Panc1 (cell line): ENCODE measurements around the gene HDAC7. TPM values are rescaled to one million over a fixed set of nuclear protein-coding genes. Genes with fewer than 3 reads are reported as not detected.

Experiments used
- ATAC-seq: fragments of 200-7000 bp; cut with Tn5 transposase; 2 replicates; pipeline ENCODE4 v1.9.1; 2020; ENCODE audit warnings: mild to moderate bottlenecking, moderate library complexity
- BruUV-seq: library from RNA; stranded (reverse); fragments of 400-500 nt; replicated peaks from 2 replicates; lab custom pipeline; 2021; lab: Mats Ljungman, UMichigan
- CTCF ChIA-PET: fragments of 300-600 bp; sonication (Branson Sonifier 250); formaldehyde crosslinking; loops from one replicate; lab custom pipeline; 2022; ENCODE audit warnings: antibody characterized with exemption; lab: Charles Lee
- POLR2A ChIA-PET: fragments of 300-600 bp; sonication (Branson Sonifier 250); formaldehyde crosslinking; loops from one replicate; lab custom pipeline; 2022; ENCODE audit warnings: antibody characterized with exemption; lab: Charles Lee
- DNase-seq: peaks from one replicate; pipeline ENCODE4 v3.0.0-alpha.2; 2010; ENCODE audit warnings: low read depth, low spot score
- H3K27ac ChIP-seq: 2 replicates; pipeline ENCODE4 v1.5.1; 2011; ENCODE audit warnings: mild to moderate bottlenecking, low read length, inconsistent platforms
- H3K27me3 ChIP-seq: fragments of 200-500 bp; sonication (Bioruptor generic); 2 replicates; pipeline ENCODE4 v1.6.0; 2014; ENCODE audit warnings: low read length, inconsistent platforms; ENCODE audit not compliant: control insufficient read depth, insufficient read depth
- H3K36me3 ChIP-seq: fragments of 200-500 bp; sonication (Bioruptor generic); 2 replicates; pipeline ENCODE4 v1.5.1; 2014; ENCODE audit warnings: inconsistent platforms, mild to moderate bottlenecking, low read length, moderate library complexity; ENCODE audit not compliant: control insufficient read depth, insufficient read depth
- H3K4me1 ChIP-seq: 2 replicates; pipeline ENCODE4 v1.5.1; 2011; ENCODE audit warnings: inconsistent platforms, mild to moderate bottlenecking, low read length, moderate library complexity; ENCODE audit not compliant: control insufficient read depth, insufficient read depth
- H3K4me3 ChIP-seq, 2 experiments: 2 replicates each; pipeline ENCODE4 v1.5.1; 2011 to 2012; ENCODE audit warnings: low read depth in 2 of 2, low read length in 2 of 2, mild to moderate bottlenecking in 2 of 2, inconsistent platforms in 1 of 2, moderate library complexity in 1 of 2
- H3K9me3 ChIP-seq: fragments of 200-500 bp; sonication (Bioruptor generic); 2 replicates; pipeline ENCODE4 v1.5.1; 2014; ENCODE audit warnings: low read depth, mild to moderate bottlenecking, inconsistent platforms, low read length, moderate library complexity; ENCODE audit not compliant: control insufficient read depth, insufficient read depth
- CTCF ChIP-seq: fragments of 450-650 bp; IDR thresholded peaks from 2 replicates; pipeline ENCODE4 v1.5.1; 2017; ENCODE audit warnings: mild to moderate bottlenecking
- POLR2AphosphoS5 ChIP-seq: IDR thresholded peaks from 2 replicates; pipeline ENCODE4 v1.6.1; 2012; ENCODE audit warnings: mild to moderate bottlenecking, low read depth, low read length, moderate library complexity
- REST ChIP-seq, 2 experiments: IDR thresholded peaks; 2 replicates each; pipeline ENCODE4 v1.6.1; 2011 to 2012; ENCODE audit warnings: low read depth in 2 of 2, control low read depth in 1 of 2, low read length in 1 of 2, mild to moderate bottlenecking in 1 of 2, moderate library complexity in 1 of 2; ENCODE audit not compliant: insufficient read depth in 1 of 2
- SIN3A ChIP-seq: IDR thresholded peaks from 2 replicates; pipeline ENCODE4 v1.6.1; 2012; ENCODE audit warnings: low read depth, mild to moderate bottlenecking, low read length, moderate library complexity, borderline replicate concordance; ENCODE audit not compliant: insufficient read depth
- TCF7L2 ChIP-seq: IDR thresholded peaks from 2 replicates; pipeline ENCODE4 v1.6.1; 2011; ENCODE audit warnings: mild to moderate bottlenecking, low read depth, low read length, inconsistent platforms
- in situ Hi-C: cut with HindIII; loops from 2 replicates; pipeline ENCODE4 v1.10.0; 2016; ENCODE audit warnings: low sequenced_read_pairs, low pct_unique_long_range_greater_than_20kb
- intact Hi-C: fragments of 100-400 bp; cut with micrococcal nuclease; formaldehyde crosslinking; loops from one replicate; pipeline ENCODE4 v1.10.0; 2022; ENCODE audit not compliant: unreplicated experiment
- total RNA-seq: library from RNA; stranded (reverse); gene quantifications from one replicate; pipeline ENCODE4 v1.2.1, GENCODE V29; 2021; ENCODE audit not compliant: unreplicated experiment

The HDAC7 gene
- total RNA-seq, 1 experiment from 2014 or later, result 84.2 TPM

GRCh38 chr12:47802312-47802711 lies 17.4 kb downstream of the HDAC7 start:
- Histone ChIP-seq H3K27me3 (no peaks in the 10 kb centered on the region), H3K27ac (no peak overlapping the region), H3K4me1 (peaks cover 36% of the 10 kb centered on the region), H3K9me3 (no peaks in the 10 kb centered on the region), H3K4me3 (no peak overlapping the region), H3K36me3 (no peaks in the 10 kb centered on the region; the same call in 1 of the 2 replicates)
- no peak for DNase-seq
- no peak; the same call in 1 of the 2 replicates for TF ChIP-seq CTCF
- TF ChIP-seq POLR2AphosphoS5, result no peak
- TF ChIP-seq TCF7L2, result no peak
- TF ChIP-seq REST (IDR thresholded peaks at IDR 0.05; ENCODE audit: insufficient read depth in 1 of 2, low read depth in 2 of 2, low read length in 1 of 2), result no peak
- CTCF ChIA-PET, result interaction anchor here (0.7 to 2.1 kb wide), 4 partner anchors 11 to 138 kb away, joined by 3 to 11 read pairs (median 5); no protein-coding TSS in a partner anchor
- in situ Hi-C loops, result no loop called here
- POLR2A ChIA-PET, result interaction anchor here (0.6 kb wide), 2 partner anchors 22 to 381 kb away, joined by 3 read pairs; no protein-coding TSS in a partner anchor
- intact Hi-C loops, result no loop called here
- BruUV-seq, result no TSS peak
- 0 out of 2 replicates have a peak, but pooled peaks have one; percentile 27 for ATAC-seq

- intact Hi-C loops (no loop called here), in situ Hi-C loops (no loop called here)
- peaks cover 34% of the 10 kb centered on the region for H3K4me1 ChIP-seq
- DNase-seq (no peak), ATAC-seq (no peak)
- TF ChIP-seq REST (IDR thresholded peaks at IDR 0.05; ENCODE audit: insufficient read depth in 1 of 2, low read depth in 2 of 2, low read length in 1 of 2) (no peak), TCF7L2 (no peak), POLR2AphosphoS5 (no peak), SIN3A (no peak)
- no peak overlapping the region for H3K4me3 ChIP-seq
- no peaks in the 10 kb centered on the region for H3K9me3 ChIP-seq
- CTCF ChIA-PET, result interaction anchor here (0.7 to 2.1 kb wide), 4 partner anchors 11 to 138 kb away, joined by 3 to 11 read pairs (median 5); no protein-coding TSS in a partner anchor
- H3K27me3 ChIP-seq, result no peaks in the 10 kb centered on the region
- H3K36me3 ChIP-seq, result no peaks in the 10 kb centered on the region; the same call in 1 of the 2 replicates
- no peak overlapping the region for H3K27ac ChIP-seq
- POLR2A ChIA-PET, result interaction anchor here (0.6 kb wide), 1 partner anchor 380 kb away, joined by 3 read pairs; no protein-coding TSS in a partner anchor
- no TSS peak for BruUV-seq
Measured at GRCh38 chr12:47801904-47802246, 17.8 kb downstream of the HDAC7 start.
